GM23338 (cell line): Measurements from ENCODE around the gene CES2. TPM values are rescaled to one million over a fixed set of nuclear protein-coding genes. Genes with fewer than 3 reads are reported as not detected.

Experiments used
- ATAC-seq: fragments of 200-7000 bp; cut with Tn5 transposase; 3 replicates; pipeline ENCODE4 v1.9.1; 2020
- DNase-seq: peaks from one replicate; pipeline ENCODE4 v3.0.0-alpha.2; 2015; ENCODE audit warnings: low spot score
- H2AFZ ChIP-seq: fragments of 200-600 bp; sonication (generic); 2 replicates; pipeline ENCODE4 v1.8.0; 2016; ENCODE audit warnings: antibody characterized with exemption, mild to moderate bottlenecking, moderate library complexity
- H3F3A ChIP-seq: fragments of 200-600 bp; sonication (generic); replicated peaks from 2 replicates; pipeline ENCODE4 v1.8.0; 2017; ENCODE audit warnings: antibody characterized with exemption, mixed run types, low read depth
- H3K27ac ChIP-seq: fragments of 200-600 bp; sonication (generic); 2 replicates; pipeline ENCODE4 v1.6.1; 2016; ENCODE audit warnings: low read depth
- H3K27me3 ChIP-seq: fragments of 200-600 bp; sonication (generic); 2 replicates; pipeline ENCODE4 v1.8.0; 2016; ENCODE audit warnings: mild to moderate bottlenecking, mixed run types, moderate library complexity; ENCODE audit not compliant: insufficient read depth
- H3K36me3 ChIP-seq: fragments of 200-600 bp; sonication (generic); 2 replicates; pipeline ENCODE4 v1.8.0; 2016; ENCODE audit warnings: mild to moderate bottlenecking; ENCODE audit not compliant: insufficient read depth
- H3K4me1 ChIP-seq: fragments of 200-600 bp; sonication (generic); 2 replicates; pipeline ENCODE4 v1.8.0; 2016; ENCODE audit warnings: mild to moderate bottlenecking, moderate library complexity; ENCODE audit not compliant: insufficient read depth
- H3K4me2 ChIP-seq: fragments of 200-600 bp; sonication (generic); 2 replicates; pipeline ENCODE4 v1.7.1; 2017; ENCODE audit warnings: mixed run types
- H3K4me3 ChIP-seq: fragments of 200-600 bp; sonication (generic); 2 replicates; pipeline ENCODE4 v1.6.1; 2016; ENCODE audit warnings: mixed run types
- H3K79me2 ChIP-seq: fragments of 200-600 bp; sonication (generic); replicated peaks from 2 replicates; pipeline ENCODE4 v1.8.0; 2017; ENCODE audit warnings: mild to moderate bottlenecking; ENCODE audit not compliant: insufficient read depth
- H3K9me2 ChIP-seq: fragments of 200-600 bp; sonication (generic); 2 replicates; pipeline ENCODE4 v1.8.0; 2017; ENCODE audit not compliant: insufficient read depth
- H4K20me1 ChIP-seq: fragments of 200-600 bp; sonication (generic); replicated peaks from 2 replicates; pipeline ENCODE4 v1.8.0; 2017; ENCODE audit warnings: mild to moderate bottlenecking; ENCODE audit not compliant: insufficient read depth
- H3K27ac Mint-ChIP-seq: 2 replicates; pipeline ENCODE4 v1.8.0; 2020; ENCODE audit warnings: inconsistent platforms, mild to moderate bottlenecking, moderate library complexity, mixed read lengths
- H3K27me3 Mint-ChIP-seq: 3 replicates; pipeline ENCODE4 v1.8.0; 2022; ENCODE audit warnings: low read depth, mild to moderate bottlenecking, moderate library complexity, mixed read lengths, inconsistent platforms; ENCODE audit not compliant: insufficient read depth, poor library complexity
- H3K36me3 Mint-ChIP-seq: 3 replicates; pipeline ENCODE4 v1.8.0; 2021; ENCODE audit warnings: low read depth, mild to moderate bottlenecking, inconsistent platforms, moderate library complexity, mixed read lengths
- H3K4me1 Mint-ChIP-seq: 3 replicates; pipeline ENCODE4 v1.8.0; 2020; ENCODE audit warnings: mild to moderate bottlenecking, inconsistent platforms, mixed read lengths
- H3K4me3 Mint-ChIP-seq: 3 replicates; pipeline ENCODE4 v1.8.0; 2021; ENCODE audit warnings: moderate library complexity, mild to moderate bottlenecking, inconsistent platforms, mixed read lengths
- H3K9me3 Mint-ChIP-seq: 3 replicates; pipeline ENCODE4 v1.8.0; 2020; ENCODE audit warnings: moderate library complexity, mild to moderate bottlenecking, inconsistent platforms, mixed read lengths
- CTCF ChIP-seq, 2 experiments: fragments of 200-600 bp in 1 of 2; sonication (generic) in 1 of 2; conservative IDR thresholded peaks; 2 replicates each; pipeline versions ENCODE4 v1.5.1 to v1.6.1; 2016 to 2017; ENCODE audit warnings: antibody characterized with exemption in 2 of 2, low read depth in 2 of 2, mild to moderate bottlenecking in 2 of 2, moderate library complexity in 1 of 2
- EZH2 ChIP-seq: fragments of 200-600 bp; sonication (generic); IDR thresholded peaks from one replicate; pipeline ENCODE4 v1.8.0; 2017; ENCODE audit warnings: antibody characterized with exemption, mild to moderate bottlenecking, low read depth; ENCODE audit not compliant: unreplicated experiment
- EZH2phosphoT487 ChIP-seq: fragments of 200-600 bp; sonication (generic); IDR thresholded peaks from one replicate; pipeline ENCODE4 v1.8.1; 2018; ENCODE audit warnings: antibody characterized with exemption; ENCODE audit not compliant: unreplicated experiment
- JUNB ChIP-seq: IDR thresholded peaks from one replicate; pipeline ENCODE4 v1.6.1; 2016; ENCODE audit warnings: antibody characterized with exemption; ENCODE audit not compliant: unreplicated experiment
- NANOG ChIP-seq: IDR thresholded peaks from 2 replicates; pipeline ENCODE4 v1.6.1; 2016; ENCODE audit warnings: antibody characterized with exemption, borderline replicate concordance
- POLR2AphosphoS5 ChIP-seq: IDR thresholded peaks from 2 replicates; pipeline ENCODE4 v1.6.1; 2016; ENCODE audit warnings: antibody characterized with exemption, low read depth
- STAT1 ChIP-seq: IDR thresholded peaks from one replicate; pipeline ENCODE4 v1.6.1; 2016; ENCODE audit warnings: antibody characterized with exemption; ENCODE audit not compliant: unreplicated experiment
- ZNF114 ChIP-seq: fragments of 250-450 bp; sonication (Bioruptor Pico); IDR thresholded peaks from 2 replicates; pipeline ENCODE4 v1.5.0; 2020; ENCODE audit warnings: mild to moderate bottlenecking, moderate library complexity
- ZNF331 ChIP-seq: fragments of 250-450 bp; sonication (Bioruptor Pico); IDR thresholded peaks from 2 replicates; pipeline ENCODE4 v1.5.0; 2020; ENCODE audit warnings: low read depth, mild to moderate bottlenecking, moderate library complexity
- ZNF462 ChIP-seq: fragments of 250-450 bp; sonication (Bioruptor Pico); IDR thresholded peaks from 2 replicates; pipeline ENCODE4 v1.5.0; 2020; ENCODE audit warnings: mild to moderate bottlenecking, moderate library complexity
- polyA plus RNA-seq: library from polyadenylated mRNA; unstranded; fragments of >200 nt; fragmentation: Nextera tagmentation; extraction: Ambion mirVana; gene quantifications from 2 replicates; pipeline ENCODE4 v1.2.1, GENCODE V29; 2016
- total RNA-seq: library from RNA; depleted of rRNA; stranded (reverse); fragments of >200 nt; shearing (Covaris generic); gene quantifications from 2 replicates; pipeline ENCODE4 v1.2.3, GENCODE V29; 2014

CES2 gene
- total and polyA plus RNA-seq, 2 experiments from 2014 or later, result 5.0 to 9.3 TPM

GRCh38 chr16:66979011-66979717, 43.8 kb downstream of the CES2 start:
- Histone ChIP-seq H3K36me3 (no peaks in the 10 kb centered on the region), H3K27me3 (no peaks in the 10 kb centered on the region), H3K4me1 (no peaks in the 10 kb centered on the region), H3K4me2 (no peak overlapping the region), H3K9me2 (no peaks in the 10 kb centered on the region), H3K27ac (no peak overlapping the region), H2AFZ (no peak overlapping the region), H3F3A (no peaks in the 10 kb centered on the region), H4K20me1 (no peaks in the 10 kb centered on the region), H3K79me2 (no peaks in the 10 kb centered on the region), H3K4me3 (no peak overlapping the region)
- Mint-ChIP-seq H3K9me3 (no peaks in the 10 kb centered on the region), H3K27ac (no peak overlapping the region), H3K4me3 (no peak overlapping the region), H3K36me3 (no peaks in the 10 kb centered on the region), H3K4me1 (peaks cover 3% of the 10 kb centered on the region; the same call in 1 of the 3 replicates), H3K27me3 (peaks cover 7% of the 10 kb centered on the region)
- ATAC-seq, result no peak
- TF ChIP-seq ZNF462 (CRISPR knock-in tag) (no peak), POLR2AphosphoS5 (no peak), JUNB (no peak), EZH2 (no peak), EZH2phosphoT487 (no peak), ZNF331 (CRISPR knock-in tag) (no peak), CTCF (conservative IDR thresholded peaks at IDR 0.05; ENCODE audit: low read depth in 2 of 2) (no peak), NANOG (no peak), ZNF114 (CRISPR knock-in tag) (no peak), STAT1 (no peak)
- no peak for DNase-seq
